Pancreas (tissue), 10 donors: ENCODE data around the gene ASCC2. TPM values are rescaled to one million over a fixed set of nuclear protein-coding genes. Genes with fewer than 3 reads are reported as not detected.

ENCODE experiments used
- ATAC-seq, 4 donors: fragments of 200-7000 bp; cut with Tn5 transposase; one replicate each; pipeline versions ENCODE4 v1.8.0 to v1.9.1; 2020; ENCODE audit warnings: mild to moderate bottlenecking in 4 of 4, moderate library complexity in 4 of 4
- DNase-seq, 6 donors: peaks; one replicate each; pipeline ENCODE4 v3.0.0-alpha.2; 2020
- FAIRE-seq: peaks from 2 replicates; lab custom pipeline; 2012; peaks lifted over from hg19 to GRCh38; lab: Jason Lieb, UNC
- H3K27ac ChIP-seq, 4 donors: fragments of 200-600 bp; sonication (generic); 1 replicate in 3 of 4; 2 replicates in 1 of 4; pipeline versions ENCODE4 v1.5.0 to v1.8.0; 2020
- H3K27me3 ChIP-seq, 4 donors: fragments of 200-600 bp; one replicate each; pipeline ENCODE4 v1.8.0; 2021
- H3K36me3 ChIP-seq, 3 donors: fragments of 200-600 bp; sonication (generic) in 1 of 3; one replicate each; pipeline versions ENCODE4 v1.5.0 to v1.8.0; 2020 to 2021
- H3K4me1 ChIP-seq, 3 donors: fragments of 200-600 bp; one replicate each; pipeline ENCODE4 v1.8.0; 2021
- H3K4me3 ChIP-seq, 4 donors: fragments of 200-600 bp; sonication (generic) in 2 of 4; one replicate each; pipeline versions ENCODE4 v1.5.0 to v1.8.0; 2020 to 2021
- H3K9me3 ChIP-seq, 4 donors: fragments of 200-600 bp; one replicate each; pipeline ENCODE4 v1.8.0; 2021
- WGBS, 2 donors: extraction: QIAGEN DNeasy Blood & Tissue Kit; methylation state at CpG; one replicate each; pipeline ENCODE4 v1.1.7; 2013; 5-methylcytosine and 5-hydroxymethylcytosine counted together
- intact Hi-C, 3 donors: fragments of 100-400 bp; cut with DNase I; formaldehyde crosslinking; loops; one replicate each; pipeline versions ENCODE4 v1.11.1 to v1.14.2; 2022
- polyA plus RNA-seq, 2 donors: library from polyadenylated mRNA; stranded (reverse); fragments of 200-250 nt; gene quantifications; one replicate each; pipeline ENCODE4 v1.2.3, GENCODE V29; 2013
- total RNA-seq, 6 donors: library from RNA; stranded (reverse); fragmentation: NEBNext Ultra II Directional in 4 of 6; extraction: Animal tissue kit (Norgen Biotek cat#: 25700) in 4 of 6; gene quantifications; one replicate each; pipeline versions ENCODE4 v1.2.1 to v1.2.4, GENCODE V29; 2021 to 2023
- TF ChIP-seq, protein P1 (sequence below), 4 donors: fragments of 200-600 bp; sonication (generic) in 3 of 4; IDR thresholded peaks; one replicate each; pipeline versions ENCODE4 v1.5.0 to v1.8.0; 2021; ENCODE audit warnings: antibody characterized with exemption in 4 of 4
- donor health status: healthy with polysubstance abuse.
- donor health status: DM: no; HTN: no; CAD: no; lungs with moderate emphysema.
- donor health status: DM: no; HTN: no; CAD: no.
- donor health status: control.
- donor health status: control.
- donor health status: Bipolar disorder and iron deficiency.
- donor health status: DM: yes; HTN: yes; CAD: no.
- donor health status: DM: no; HTN: no; CAD: no.
- donor health status: DM: no; HTN: no; CAD: no.
- donor health status: DM: yes; HTN: yes; CAD: no.

The ASCC2 gene
- total and polyA plus RNA-seq, 8 donors: 26.4 to 66.6 (median 31.1) TPM

DNA sequence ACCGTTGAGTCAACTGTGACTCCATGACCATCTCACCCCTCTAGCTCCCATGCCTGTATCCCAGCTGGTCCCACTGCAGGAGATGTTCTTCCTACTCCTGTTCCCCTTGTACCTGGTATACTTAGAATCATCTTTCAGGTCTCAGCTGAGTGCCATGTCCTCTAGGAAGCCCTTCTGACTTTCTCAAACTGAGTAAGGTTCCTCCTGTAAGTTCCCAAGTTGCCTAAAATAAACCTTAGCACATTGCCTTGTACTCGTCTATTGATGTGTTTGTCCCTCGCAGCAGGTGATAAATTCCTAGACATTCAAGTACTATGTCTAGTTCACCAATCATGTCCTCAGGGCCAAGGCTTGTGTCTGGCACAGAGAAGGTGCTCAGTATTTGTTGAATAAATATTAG, 18.4 kb upstream of the ASCC2 start:
- WGBS, 2 donors: 45 to 53% methylated on average over 3 of the region's 3 CpGs
- Histone ChIP-seq H3K4me3 (no peak overlapping the region), H3K36me3 (no peaks in the 10 kb centered on the region), H3K9me3 (no peaks in the 10 kb centered on the region), H3K27ac (no peak overlapping the region), H3K4me1 (no peaks in the 10 kb centered on the region), H3K27me3 (no peaks in the 10 kb centered on the region)
- TF ChIP-seq, protein P1, sequence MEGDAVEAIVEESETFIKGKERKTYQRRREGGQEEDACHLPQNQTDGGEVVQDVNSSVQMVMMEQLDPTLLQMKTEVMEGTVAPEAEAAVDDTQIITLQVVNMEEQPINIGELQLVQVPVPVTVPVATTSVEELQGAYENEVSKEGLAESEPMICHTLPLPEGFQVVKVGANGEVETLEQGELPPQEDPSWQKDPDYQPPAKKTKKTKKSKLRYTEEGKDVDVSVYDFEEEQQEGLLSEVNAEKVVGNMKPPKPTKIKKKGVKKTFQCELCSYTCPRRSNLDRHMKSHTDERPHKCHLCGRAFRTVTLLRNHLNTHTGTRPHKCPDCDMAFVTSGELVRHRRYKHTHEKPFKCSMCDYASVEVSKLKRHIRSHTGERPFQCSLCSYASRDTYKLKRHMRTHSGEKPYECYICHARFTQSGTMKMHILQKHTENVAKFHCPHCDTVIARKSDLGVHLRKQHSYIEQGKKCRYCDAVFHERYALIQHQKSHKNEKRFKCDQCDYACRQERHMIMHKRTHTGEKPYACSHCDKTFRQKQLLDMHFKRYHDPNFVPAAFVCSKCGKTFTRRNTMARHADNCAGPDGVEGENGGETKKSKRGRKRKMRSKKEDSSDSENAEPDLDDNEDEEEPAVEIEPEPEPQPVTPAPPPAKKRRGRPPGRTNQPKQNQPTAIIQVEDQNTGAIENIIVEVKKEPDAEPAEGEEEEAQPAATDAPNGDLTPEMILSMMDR (IDR thresholded peaks at IDR 0.05): no peak
- intact Hi-C loops: no loop called here
- ATAC-seq (no peak), DNase-seq (no peak), FAIRE-seq (no peak)

DNA sequence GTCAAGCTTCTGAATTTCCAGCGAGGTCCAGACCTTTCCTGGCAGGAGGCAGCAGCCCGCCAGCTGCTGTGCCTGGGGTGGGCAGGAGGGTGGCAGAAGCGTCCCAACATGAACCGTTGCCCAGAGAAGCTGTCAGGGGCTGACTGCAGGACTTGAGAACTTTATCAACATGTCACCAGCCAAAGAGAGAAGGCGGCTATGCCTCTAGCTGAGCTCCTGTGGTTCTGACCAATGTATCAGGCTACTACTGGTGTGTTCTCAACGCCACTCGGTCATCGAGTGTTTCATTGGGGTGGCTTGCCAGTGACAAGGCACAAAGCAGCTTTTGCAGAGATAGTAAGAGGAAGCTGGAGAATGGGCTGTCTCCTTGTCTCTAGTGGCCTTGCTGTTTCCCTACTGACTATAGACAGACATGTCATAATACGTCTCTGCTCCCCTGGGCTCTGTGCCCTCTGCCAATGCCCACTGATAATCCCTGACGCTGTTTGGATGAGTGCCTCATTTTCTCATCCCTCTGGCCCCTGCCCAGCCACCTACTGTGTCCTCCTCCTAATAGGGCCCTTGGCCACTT, 17.6 kb upstream of the ASCC2 start:
- intact Hi-C loops: no loop called here
- Histone ChIP-seq H3K27ac (no peak overlapping the region), H3K27me3 (no peaks in the 10 kb centered on the region), H3K4me3 (no peak overlapping the region), H3K4me1 (no peaks in the 10 kb centered on the region), H3K36me3 (no peaks in the 10 kb centered on the region), H3K9me3 (no peaks in the 10 kb centered on the region)
- TF ChIP-seq, protein P1 (IDR thresholded peaks at IDR 0.05): no peak
- FAIRE-seq: no peak
- DNase-seq: no peak
- no peak for ATAC-seq
- 45 to 51% methylated on average over 10 of the region's 10 CpGs for WGBS, 2 donors

DNA sequence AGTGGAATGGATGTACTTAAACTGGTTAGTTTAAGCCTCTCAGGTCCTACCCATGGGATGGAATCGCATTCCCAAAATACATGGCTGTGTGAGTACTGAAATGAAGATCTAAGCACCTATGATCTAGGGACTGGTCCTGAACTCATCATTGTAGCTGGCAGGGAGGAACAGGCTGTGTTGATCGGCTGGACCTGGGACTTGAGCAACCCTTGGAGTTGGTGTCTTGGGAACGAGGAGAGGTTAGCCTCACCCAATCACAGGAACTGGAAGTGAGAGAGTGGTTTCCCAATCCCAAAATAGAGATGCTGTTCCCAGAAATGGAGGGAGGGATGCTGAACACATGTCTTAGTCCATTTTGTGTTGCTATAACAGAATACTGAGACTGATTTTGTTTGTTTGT, 16.4 kb upstream of the ASCC2 start:
- intact Hi-C loops: no loop called here
- DNase-seq (no peak), FAIRE-seq (no peak), ATAC-seq (no peak)
- 76 to 80% methylated on average over 3 of the region's 3 CpGs for WGBS, 2 donors
- Histone ChIP-seq H3K36me3 (no peaks in the 10 kb centered on the region), H3K27me3 (no peaks in the 10 kb centered on the region), H3K27ac (no peak overlapping the region), H3K4me1 (no peaks in the 10 kb centered on the region), H3K4me3 (no peak overlapping the region), H3K9me3 (no peaks in the 10 kb centered on the region)
- TF ChIP-seq, protein P1 (IDR thresholded peaks at IDR 0.05): no peak

DNA sequence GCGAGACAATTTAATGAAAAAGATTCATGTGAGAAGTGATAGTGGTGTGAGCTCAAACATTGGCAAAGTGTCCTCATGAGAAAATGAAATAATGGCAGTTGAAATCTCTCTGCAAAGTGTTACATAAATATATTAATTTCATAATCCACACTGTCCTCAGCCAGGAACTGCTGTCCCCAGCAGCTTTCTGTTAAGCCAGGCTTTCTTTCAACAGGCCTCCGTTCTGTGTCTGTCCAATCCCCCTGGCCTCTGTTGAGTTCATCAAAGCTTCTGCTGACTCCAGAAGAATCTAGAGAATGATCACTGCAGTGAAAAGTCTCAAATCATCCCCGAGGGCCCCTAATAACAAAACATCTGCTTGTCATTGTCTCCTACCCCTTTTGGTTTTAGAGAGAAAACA, 10.0 kb upstream of the ASCC2 start:
- Histone ChIP-seq H3K9me3 (no peaks in the 10 kb centered on the region), H3K27me3 (no peaks in the 10 kb centered on the region), H3K4me3 (no peak overlapping the region), H3K36me3 (no peaks in the 10 kb centered on the region), H3K27ac (no peak overlapping the region), H3K4me1 (no peaks in the 10 kb centered on the region)
- intact Hi-C loops: no loop called here
- FAIRE-seq: no peak
- 65 to 66% methylated on average over 3 of the region's 3 CpGs for WGBS, 2 donors
- ATAC-seq: peak in 2 of 4 donors; percentile 51 to 56
- TF ChIP-seq, protein P1 (IDR thresholded peaks at IDR 0.05): no peak
- DNase-seq: no peak

DNA sequence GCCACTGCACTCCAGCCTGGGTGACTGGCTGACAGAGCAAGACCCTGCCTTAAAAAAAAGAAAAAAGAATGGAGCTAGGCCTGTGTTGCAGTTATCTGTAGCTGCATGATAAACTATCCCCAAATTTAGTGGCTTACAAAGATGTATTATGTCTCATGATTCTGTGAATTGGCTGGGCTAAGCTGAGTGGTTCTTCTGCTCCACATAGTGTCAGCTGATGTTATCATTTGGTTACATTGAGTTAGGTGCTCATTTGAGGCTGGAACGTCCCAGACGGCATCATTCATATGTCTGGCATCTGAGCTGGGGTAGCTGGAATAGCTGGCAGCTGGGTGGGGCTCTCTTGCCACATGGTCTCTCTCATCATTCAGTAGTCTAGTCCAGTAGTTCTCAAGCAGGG, 8.2 kb upstream of the ASCC2 start:
- Histone ChIP-seq H3K27me3 (no peaks in the 10 kb centered on the region), H3K4me3 (no peak overlapping the region), H3K27ac (no peak overlapping the region), H3K4me1 (no peaks in the 10 kb centered on the region), H3K36me3 (no peaks in the 10 kb centered on the region), H3K9me3 (no peaks in the 10 kb centered on the region)
- TF ChIP-seq, protein P1 (IDR thresholded peaks at IDR 0.05): no peak
- FAIRE-seq (no peak), ATAC-seq (no peak), DNase-seq (no peak)
- intact Hi-C loops: no loop called here
- 96 to 98% methylated on average over 2 of the region's 2 CpGs for WGBS, 2 donors
